H9 (cell line): ENCODE measurements around the gene PRR5L. TPM values are rescaled to one million over a fixed set of nuclear protein-coding genes. Genes with fewer than 3 reads are reported as not detected.

ENCODE experiments used
- DNase-seq: peaks from one replicate; pipeline ENCODE4 v3.0.0-alpha.2; 2017
- H2AFZ ChIP-seq: one replicate; pipeline ENCODE4 v1.6.1; 2013; ENCODE audit warnings: mild to moderate bottlenecking, low read length, control low read depth, moderate library complexity
- H2AK5ac ChIP-seq: 2 replicates; pipeline ENCODE4 v1.6.1; 2013; ENCODE audit warnings: low read length, control low read depth, mixed read lengths; ENCODE audit not compliant: insufficient read length
- H2BK120ac ChIP-seq: one replicate; pipeline ENCODE4 v1.6.1; 2013; ENCODE audit warnings: low read depth, mild to moderate bottlenecking, low read length, control low read depth, inconsistent platforms; ENCODE audit not compliant: poor library complexity, severe bottlenecking
- H2BK12ac ChIP-seq: 2 replicates; pipeline ENCODE4 v1.6.1; 2013; ENCODE audit warnings: low read length, control low read depth, mixed read lengths, low read depth; ENCODE audit not compliant: insufficient read length
- H2BK15ac ChIP-seq: 2 replicates; pipeline ENCODE4 v1.6.1; 2013; ENCODE audit warnings: low read depth, low read length, control low read depth
- H2BK20ac ChIP-seq: one replicate; pipeline ENCODE4 v1.6.1; 2013; ENCODE audit warnings: low read depth, mild to moderate bottlenecking, low read length, control low read depth, inconsistent platforms; ENCODE audit not compliant: poor library complexity, severe bottlenecking
- H2BK5ac ChIP-seq: 2 replicates; pipeline ENCODE4 v1.6.1; 2013; ENCODE audit warnings: low read length, control low read depth, mixed read lengths; ENCODE audit not compliant: insufficient read length
- H3K14ac ChIP-seq: 2 replicates; pipeline ENCODE4 v1.6.1; 2013; ENCODE audit warnings: low read length, control low read depth; ENCODE audit not compliant: insufficient read depth
- H3K18ac ChIP-seq: 2 replicates; pipeline ENCODE4 v1.6.1; 2013; ENCODE audit warnings: low read depth, mild to moderate bottlenecking, mixed read lengths, low read length, control low read depth; ENCODE audit not compliant: insufficient read length
- H3K23ac ChIP-seq: 2 replicates; pipeline ENCODE4 v1.6.1; 2013; ENCODE audit warnings: low read length, control low read depth, mixed read lengths, low read depth; ENCODE audit not compliant: insufficient read length
- H3K23me2 ChIP-seq: 2 replicates; pipeline ENCODE4 v1.6.1; 2013; ENCODE audit warnings: low read depth, mild to moderate bottlenecking, mixed read lengths, low read length, control low read depth; ENCODE audit not compliant: insufficient read length, poor library complexity, severe bottlenecking
- H3K27ac ChIP-seq: 2 replicates; pipeline ENCODE4 v1.5.1; 2013; ENCODE audit warnings: low read length, control low read depth, mixed read lengths, low read depth; ENCODE audit not compliant: insufficient read length
- H3K27me3 ChIP-seq: 2 replicates; pipeline ENCODE4 v1.6.1; 2013; ENCODE audit warnings: low read length, control low read depth, inconsistent platforms; ENCODE audit not compliant: insufficient read depth
- H3K4ac ChIP-seq: 2 replicates; pipeline ENCODE4 v1.6.1; 2013; ENCODE audit warnings: low read depth, mild to moderate bottlenecking, control low read depth, inconsistent platforms, low read length, moderate library complexity
- H3K4me1 ChIP-seq: 2 replicates; pipeline ENCODE4 v1.6.1; 2013; ENCODE audit warnings: low read length, control low read depth, inconsistent platforms; ENCODE audit not compliant: insufficient read depth
- H3K4me2 ChIP-seq: 2 replicates; pipeline ENCODE4 v1.6.1; 2013; ENCODE audit warnings: low read length, control low read depth, mixed read lengths; ENCODE audit not compliant: insufficient read length, insufficient read depth
- H3K56ac ChIP-seq: 2 replicates; pipeline ENCODE4 v1.6.1; 2013; ENCODE audit warnings: low read depth, mild to moderate bottlenecking, mixed read lengths, low read length, control low read depth; ENCODE audit not compliant: insufficient read length
- H3K79me1 ChIP-seq: 2 replicates; pipeline ENCODE4 v1.6.1; 2013; ENCODE audit warnings: low read depth, mild to moderate bottlenecking, moderate library complexity, low read length, control low read depth, inconsistent platforms; ENCODE audit not compliant: insufficient read depth, poor library complexity, severe bottlenecking
- H3K79me2 ChIP-seq: 2 replicates; pipeline ENCODE4 v1.6.1; 2013; ENCODE audit warnings: low read length, control low read depth, inconsistent platforms; ENCODE audit not compliant: insufficient read depth
- H3K9ac ChIP-seq: 2 replicates; pipeline ENCODE4 v1.6.1; 2013; ENCODE audit warnings: low read length, control low read depth, mixed read lengths; ENCODE audit not compliant: insufficient read length; ENCODE audit errors: extremely low read depth
- H3K9me3 ChIP-seq: one replicate; pipeline ENCODE4 v1.6.1; 2013; ENCODE audit warnings: low read depth, low read length, inconsistent platforms; ENCODE audit not compliant: control insufficient read depth
- H3T11ph ChIP-seq: one replicate; pipeline ENCODE4 v1.6.1; 2013; ENCODE audit warnings: mild to moderate bottlenecking, low read length, control low read depth, inconsistent platforms
- H4K20me1 ChIP-seq: one replicate; pipeline ENCODE4 v1.6.1; 2013; ENCODE audit not compliant: control insufficient read depth, insufficient read length, insufficient read depth
- H4K5ac ChIP-seq: 2 replicates; pipeline ENCODE4 v1.6.1; 2013; ENCODE audit warnings: low read depth, mild to moderate bottlenecking, mixed read lengths, low read length, control low read depth; ENCODE audit not compliant: insufficient read length
- H4K8ac ChIP-seq: replicated peaks from 2 replicates; pipeline ENCODE4 v1.6.1; 2013; ENCODE audit warnings: low read length, control low read depth, mixed read lengths, low read depth; ENCODE audit not compliant: insufficient read length
- H4K91ac ChIP-seq: 2 replicates; pipeline ENCODE4 v1.6.1; 2013; ENCODE audit warnings: low read depth, mild to moderate bottlenecking, moderate library complexity, mixed read lengths, low read length, control low read depth; ENCODE audit not compliant: insufficient read length
- H3K27ac Mint-ChIP-seq, 3 experiments: 2 replicates in 2 of 3; 3 replicates in 1 of 3; pipeline ENCODE4 v1.8.0; 2020 to 2021; ENCODE audit warnings: mixed read lengths in 3 of 3, mild to moderate bottlenecking in 1 of 3, moderate library complexity in 1 of 3
- H3K27me3 Mint-ChIP-seq: 2 replicates; pipeline ENCODE4 v1.8.0; 2021; ENCODE audit warnings: low read depth, mild to moderate bottlenecking, moderate library complexity, mixed read lengths
- H3K36me3 Mint-ChIP-seq, 3 experiments: 2 replicates in 2 of 3; 3 replicates in 1 of 3; pipeline ENCODE4 v1.8.0; 2020 to 2021; ENCODE audit warnings: low read depth in 3 of 3, mixed read lengths in 3 of 3; ENCODE audit not compliant: insufficient read depth in 1 of 3
- H3K4me1 Mint-ChIP-seq, 2 experiments: 2 replicates each; pipeline ENCODE4 v1.8.0; 2020; ENCODE audit warnings: mixed read lengths in 2 of 2
- H3K4me3 Mint-ChIP-seq, 2 experiments: 2 replicates in 1 of 2; 3 replicates in 1 of 2; pipeline ENCODE4 v1.8.0; 2020 to 2021; ENCODE audit warnings: mild to moderate bottlenecking in 2 of 2, mixed read lengths in 2 of 2, moderate library complexity in 1 of 2
- H3K9me3 Mint-ChIP-seq, 2 experiments: 2 replicates in 1 of 2; 3 replicates in 1 of 2; pipeline ENCODE4 v1.8.0; 2020; ENCODE audit warnings: mild to moderate bottlenecking in 2 of 2, mixed read lengths in 2 of 2, moderate library complexity in 1 of 2
- CTCF ChIP-seq: fragments of 200-600 bp; sonication (generic); conservative IDR thresholded peaks from 3 replicates; pipeline ENCODE4 v1.8.0; 2021; ENCODE audit warnings: antibody characterized with exemption, mild to moderate bottlenecking
- WGBS: extraction: QIAGEN DNeasy Blood & Tissue Kit; methylation state at CpG from one replicate; pipeline ENCODE4 v1.1.7; 2013; ENCODE audit warnings: missing lambda C conversion rate, low lambda C conversion rate, mixed read lengths; ENCODE audit not compliant: insufficient read length; ENCODE audit errors: extremely low coverage; 5-methylcytosine and 5-hydroxymethylcytosine counted together
- total RNA-seq: library from RNA; stranded (reverse); gene quantifications from 2 replicates; pipeline ENCODE4 v1.2.1, GENCODE V29; 2021

The PRR5L gene
- total RNA-seq, 1 experiment from 2014 or later = 5.6 TPM

DNA sequence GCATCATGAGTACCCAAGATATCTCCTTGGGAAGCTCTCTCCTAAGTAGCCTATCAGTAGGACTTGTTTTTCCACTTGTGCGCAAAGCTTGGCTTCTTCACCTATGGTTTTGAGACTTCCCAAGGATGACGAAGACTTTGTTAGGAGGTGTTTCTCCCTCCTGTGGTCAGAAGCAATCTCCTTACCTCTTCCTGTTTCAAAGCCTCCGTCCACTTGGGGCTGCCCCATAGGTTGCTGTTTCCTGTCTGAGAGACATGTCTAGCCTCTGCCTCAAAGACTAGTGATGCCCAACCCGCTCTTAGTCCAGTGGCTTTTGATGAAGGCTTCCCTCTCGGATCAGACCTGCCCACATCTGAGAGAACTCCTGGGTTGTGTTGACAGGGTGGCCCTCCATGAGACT, 121.1 kb downstream of the PRR5L start:
- no peaks in the 10 kb centered on the region for H3K9me3 Mint-ChIP-seq
- H3K9ac ChIP-seq = no peak overlapping the region
- no peak overlapping the region for H3K18ac ChIP-seq
- no peak for DNase-seq
- H4K91ac ChIP-seq = no peak overlapping the region
- no peaks in the 10 kb centered on the region for H3K23me2 ChIP-seq
- H3T11ph ChIP-seq = no peak overlapping the region
- no peak overlapping the region for H2BK15ac ChIP-seq
- no peak overlapping the region for H2AK5ac ChIP-seq
- H3K4me3 Mint-ChIP-seq = no peak overlapping the region
- H3K9me3 ChIP-seq = no peaks in the 10 kb centered on the region
- no peak overlapping the region for H3K23ac ChIP-seq
- H3K14ac ChIP-seq = no peak overlapping the region
- no peak for TF ChIP-seq CTCF
- peaks cover 2 to 5% of the 10 kb centered on the region in 2 experiments; a peak in 2 of 4 replicates for H3K4me1 Mint-ChIP-seq
- no peak overlapping the region for H2AFZ ChIP-seq
- no peak overlapping the region for H4K8ac ChIP-seq
- no peaks in the 10 kb centered on the region for H4K20me1 ChIP-seq
- no peak overlapping the region for H3K4ac ChIP-seq
- no peak overlapping the region for H2BK120ac ChIP-seq
- H3K27me3 Mint-ChIP-seq = no peaks in the 10 kb centered on the region
- no peak overlapping the region for H2BK12ac ChIP-seq
- H3K27me3 ChIP-seq = no peaks in the 10 kb centered on the region
- H2BK20ac ChIP-seq = no peak overlapping the region
- H2BK5ac ChIP-seq = no peak overlapping the region
- no peak overlapping the region for H3K4me2 ChIP-seq
- no peaks in the 10 kb centered on the region for H3K4me1 ChIP-seq
- no peaks in the 10 kb centered on the region; a peak in 3 of 7 replicates for H3K36me3 Mint-ChIP-seq
- no peak overlapping the region for H4K5ac ChIP-seq
- no peak overlapping the region for H3K56ac ChIP-seq
- no peaks in the 10 kb centered on the region for H3K79me2 ChIP-seq
- no peak overlapping the region for H3K27ac Mint-ChIP-seq
- H3K79me1 ChIP-seq = no peaks in the 10 kb centered on the region
- WGBS = no CpG with 5 or more reads among the region's 5 CpGs
- no peak overlapping the region for H3K27ac ChIP-seq
